Nephron (organoid): Measurements from ENCODE around the gene ARID1B.
A peak's percentile ranks its signal among the peaks of the same experiment; 100 is the strongest.

Experiments
- H3K27ac Mint-ChIP-seq, 3 experiments: 2 replicates each; pipeline ENCODE4 v1.8.0; 2020; ENCODE audit warnings: mixed read lengths in 3 of 3, mild to moderate bottlenecking in 2 of 3, moderate library complexity in 1 of 3
- H3K27me3 Mint-ChIP-seq: 2 replicates; pipeline ENCODE4 v1.8.0; 2021; ENCODE audit warnings: low read depth, mild to moderate bottlenecking, moderate library complexity, mixed read lengths
- H3K36me3 Mint-ChIP-seq: 2 replicates; pipeline ENCODE4 v1.8.0; 2020; ENCODE audit warnings: low read depth, mixed read lengths
- H3K4me1 Mint-ChIP-seq: 2 replicates; pipeline ENCODE4 v1.8.0; 2020; ENCODE audit warnings: mixed read lengths
- H3K4me3 Mint-ChIP-seq, 3 experiments: 2 replicates each; pipeline ENCODE4 v1.8.0; 2020; ENCODE audit warnings: mild to moderate bottlenecking in 3 of 3, mixed read lengths in 3 of 3, moderate library complexity in 2 of 3
- H3K9me3 Mint-ChIP-seq: 2 replicates; pipeline ENCODE4 v1.8.0; 2020; ENCODE audit warnings: mixed read lengths
- CTCF ChIP-seq, 3 experiments: fragments of 200-600 bp; sonication (generic); IDR thresholded peaks; one replicate each; pipeline ENCODE4 v1.5.0; 2021; ENCODE audit warnings: antibody characterized with exemption in 3 of 3; ENCODE audit not compliant: unreplicated experiment in 3 of 3

ARID1B gene

GRCh38 chr6:156869980-156870398 lies 92.8 kb downstream of the ARID1B start:
- Mint-ChIP-seq H3K4me1 (peaks cover 55% of the 10 kb centered on the region), H3K27ac (peak overlapping the region in 2 of 3 experiments; percentile 4 to 54), H3K4me3 (no peak overlapping the region), H3K9me3 (peaks cover 6% of the 10 kb centered on the region), H3K27me3 (no peaks in the 10 kb centered on the region), H3K36me3 (peaks cover 17% of the 10 kb centered on the region)
- no peak for TF ChIP-seq CTCF (IDR thresholded peaks at IDR 0.05; ENCODE audit: unreplicated experiment in 3 of 3)

- H3K27ac Mint-ChIP-seq: peak overlapping the region in 1 of 3 experiments; percentile 29
- peaks cover 7% of the 10 kb centered on the region for H3K36me3 Mint-ChIP-seq
- peaks cover 50% of the 10 kb centered on the region for H3K4me1 Mint-ChIP-seq
- no peaks in the 10 kb centered on the region for H3K27me3 Mint-ChIP-seq
- H3K9me3 Mint-ChIP-seq: no peaks in the 10 kb centered on the region
- H3K4me3 Mint-ChIP-seq: no peak overlapping the region
- no peak for TF ChIP-seq CTCF (IDR thresholded peaks at IDR 0.05; ENCODE audit: unreplicated experiment in 3 of 3)
Measured at GRCh38 chr6:156870924-156871539, 93.9 kb downstream of the ARID1B start.

- H3K36me3 Mint-ChIP-seq: peaks cover 5% of the 10 kb centered on the region
- H3K4me3 Mint-ChIP-seq: no peak overlapping the region
- H3K27me3 Mint-ChIP-seq: no peaks in the 10 kb centered on the region
- no peak for TF ChIP-seq CTCF (IDR thresholded peaks at IDR 0.05; ENCODE audit: unreplicated experiment in 3 of 3)
- H3K27ac Mint-ChIP-seq: no peak overlapping the region
- no peaks in the 10 kb centered on the region for H3K9me3 Mint-ChIP-seq
- peaks cover 39% of the 10 kb centered on the region for H3K4me1 Mint-ChIP-seq
Measured at GRCh38 chr6:156872903-156873302, 95.7 kb downstream of the ARID1B start.

GRCh38 chr6:156873654-156874380 lies 96.6 kb downstream of the ARID1B start:
- H3K27ac Mint-ChIP-seq: peak overlapping the region in 1 of 3 experiments; percentile 34
- peaks cover 8% of the 10 kb centered on the region for H3K36me3 Mint-ChIP-seq
- H3K4me1 Mint-ChIP-seq: peaks cover 37% of the 10 kb centered on the region
- no peaks in the 10 kb centered on the region for H3K9me3 Mint-ChIP-seq
- no peak overlapping the region for H3K4me3 Mint-ChIP-seq
- H3K27me3 Mint-ChIP-seq: no peaks in the 10 kb centered on the region
- TF ChIP-seq CTCF (IDR thresholded peaks at IDR 0.05; ENCODE audit: unreplicated experiment in 3 of 3): no peak

- peaks cover 38% of the 10 kb centered on the region for H3K4me1 Mint-ChIP-seq
- H3K9me3 Mint-ChIP-seq: no peaks in the 10 kb centered on the region
- H3K27me3 Mint-ChIP-seq: no peaks in the 10 kb centered on the region
- H3K36me3 Mint-ChIP-seq: peaks cover 8% of the 10 kb centered on the region
- no peak overlapping the region for H3K27ac Mint-ChIP-seq
- no peak overlapping the region for H3K4me3 Mint-ChIP-seq
- TF ChIP-seq CTCF (IDR thresholded peaks at IDR 0.05; ENCODE audit: unreplicated experiment in 3 of 3): no peak
Measured at GRCh38 chr6:156875062-156875461, 97.9 kb downstream of the ARID1B start.
